T-helper 2 cell treated with Interferon-gamma antibody and Interleukin-4, amounts not matched to agents 100 ng/mL and 5 ng/mL, for 36 hours (primary cell): ENCODE results near the gene CCDC194. TPM values are rescaled to one million over a fixed set of nuclear protein-coding genes. Genes with fewer than 3 reads are reported as not detected.

Experiments used
- intact Hi-C: fragments of 100-400 bp; cut with micrococcal nuclease; formaldehyde crosslinking; loops from one replicate; pipeline ENCODE4 v1.15.1; 2023
- total RNA-seq: library from RNA; stranded (reverse); gene quantifications from 2 replicates; pipeline ENCODE4 v1.2.3, GENCODE V29; 2022

Gene CCDC194
- total RNA-seq, 1 donor from 2014 or later = 4.0 TPM

DNA sequence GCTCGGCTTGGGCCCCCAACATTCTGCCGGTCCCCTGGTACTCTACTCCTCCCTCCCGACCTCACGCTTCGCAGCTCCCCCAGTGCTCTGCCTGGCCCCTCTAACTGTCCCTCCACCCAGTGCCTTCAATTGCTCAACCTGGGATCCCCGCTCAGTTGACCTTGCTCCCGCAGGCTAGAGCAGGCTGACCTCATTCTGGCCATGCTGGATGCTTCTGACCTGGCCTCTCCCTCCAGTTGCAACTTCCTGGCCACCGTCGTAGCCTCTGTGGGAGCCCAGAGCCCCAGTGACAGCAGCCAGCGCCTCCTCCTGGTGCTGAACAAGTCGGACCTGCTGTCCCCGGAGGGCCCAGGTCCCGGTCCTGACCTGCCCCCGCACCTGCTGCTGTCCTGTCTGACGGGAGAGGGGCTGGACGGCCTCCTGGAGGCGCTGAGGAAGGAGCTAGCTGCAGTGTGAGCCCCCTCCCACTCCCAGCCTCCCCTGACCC is 53.1 kb downstream of the CCDC194 start:
- intact Hi-C loops = no loop called here

Other genes starting within 250 kb of the CCDC194 start
- gene USE1, start 178.8 kb downstream of the CCDC194 start, total RNA-seq = 25.3 and 27.5 TPM in 2 replicates
- 17.2 and 22.6 TPM in 2 replicates for gene OCEL1, start 168.0 kb downstream of the CCDC194 start, total RNA-seq
- 6.2 and 6.3 TPM in 2 replicates for gene NR2F6, start 148.3 kb downstream of the CCDC194 start, total RNA-seq
- 0.25 and 0.36 TPM in 2 replicates for gene USHBP1, start 129.5 kb downstream of the CCDC194 start, total RNA-seq
- gene BABAM1, start 126.8 kb downstream of the CCDC194 start, total RNA-seq = 116 and 118 TPM in 2 replicates
- 6.8 and 7.3 TPM in 2 replicates for gene ANKLE1, start 112.3 kb downstream of the CCDC194 start, total RNA-seq
- gene ABHD8, start 90.8 kb downstream of the CCDC194 start, total RNA-seq = 7.2 and 9.2 TPM in 2 replicates
- 76.1 and 77.8 TPM in 2 replicates for gene MRPL34, start 88.3 kb downstream of the CCDC194 start, total RNA-seq
- gene DDA1, start 84.6 kb downstream of the CCDC194 start, total RNA-seq = 33.7 and 39.6 TPM in 2 replicates
- gene ANO8, start 59.3 kb downstream of the CCDC194 start, total RNA-seq = 13.4 TPM in 2 replicates
- gene GTPBP3, start 56.6 kb downstream of the CCDC194 start, total RNA-seq = 42.4 and 43.5 TPM in 2 replicates
- gene PLVAP, start 16.9 kb downstream of the CCDC194 start, total RNA-seq = not detected in 2 replicates
- gene BST2, start 11.4 kb upstream of the CCDC194 start, total RNA-seq = 159 and 170 TPM in 2 replicates
- gene MVB12A, start 25.9 kb upstream of the CCDC194 start, total RNA-seq = 36.4 and 38.5 TPM in 2 replicates
- gene TMEM221, start 54.5 kb upstream of the CCDC194 start, total RNA-seq = not detected in 2 replicates
- gene NXNL1, start 66.7 kb upstream of the CCDC194 start, total RNA-seq = not detected in 2 replicates
- gene SLC27A1, start 76.3 kb upstream of the CCDC194 start, total RNA-seq = 1.7 and 1.8 TPM in 2 replicates
- 87.2 and 88.2 TPM in 2 replicates for gene PGLS, start 117.5 kb upstream of the CCDC194 start, total RNA-seq
- gene COLGALT1, start 161.5 kb upstream of the CCDC194 start, total RNA-seq = 55.9 and 61.7 TPM in 2 replicates